ENCODE measurements around the gene RCAN3.

Gene RCAN3

GRCh38 chr1:24586970-24587820 lies 84.6 kb downstream of the RCAN3 start:
- peak; percentile 64 for DNase-seq

- no peak for DNase-seq
These were observed 85.9 kb downstream of the RCAN3 start for GRCh38 chr1:24588573-24588972.

GRCh38 chr1:24589200-24589599 lies 86.6 kb downstream of the RCAN3 start:
- no peak for DNase-seq
